Superior temporal gyrus (tissue), 1 donor: ENCODE data around the gene POLRMT.
A peak's percentile ranks its signal among the peaks of the same experiment; 100 is the strongest.

Experiments
- DNase-seq: peaks from one replicate; pipeline ENCODE4 v3.0.0-alpha.2; 2016; ENCODE audit errors: extremely low spot score

Gene POLRMT

GRCh38 chr19:579111-579841 lies 54.1 kb downstream of the POLRMT start:
- DNase-seq: no peak

- DNase-seq: no peak
Measured at GRCh38 chr19:577439-578392, 55.6 kb downstream of the POLRMT start.

- no peak for DNase-seq
Measured at GRCh38 chr19:576768-577438, 56.4 kb downstream of the POLRMT start.

- DNase-seq: no peak
Measured at GRCh38 chr19:575527-576506, 57.5 kb downstream of the POLRMT start.

GRCh38 chr19:574658-575526 lies 58.4 kb downstream of the POLRMT start:
- peak; percentile 50 for DNase-seq

- DNase-seq: no peak
Measured at GRCh38 chr19:573519-573825, 59.9 kb downstream of the POLRMT start.

- DNase-seq: no peak
Measured at GRCh38 chr19:572743-573518, 60.4 kb downstream of the POLRMT start.

GRCh38 chr19:572140-572742 lies 61.1 kb downstream of the POLRMT start, which contains the start of gene BSG:
BSG (plus strand) TSS chr19:572596; CDS start chr19:572635, 39 bp downstream.
- peak; percentile 98 for DNase-seq

- DNase-seq: no peak
Measured at GRCh38 chr19:571566-571974, 61.8 kb downstream of the POLRMT start.

GRCh38 chr19:570937-571565 lies 62.3 kb downstream of the POLRMT start:
- DNase-seq: no peak

- DNase-seq: no peak
Measured at GRCh38 chr19:570251-570686, 63.1 kb downstream of the POLRMT start.

- no peak for DNase-seq
Measured at GRCh38 chr19:567296-567900, 65.9 kb downstream of the POLRMT start.
